Measurements from ENCODE around the gene FHIT.
"Not testable (repeated sequence)": the region's sequence is repeated elsewhere in the genome, so short reads cannot be mapped to it uniquely, and the experiment has no call there.

FHIT gene

DNA sequence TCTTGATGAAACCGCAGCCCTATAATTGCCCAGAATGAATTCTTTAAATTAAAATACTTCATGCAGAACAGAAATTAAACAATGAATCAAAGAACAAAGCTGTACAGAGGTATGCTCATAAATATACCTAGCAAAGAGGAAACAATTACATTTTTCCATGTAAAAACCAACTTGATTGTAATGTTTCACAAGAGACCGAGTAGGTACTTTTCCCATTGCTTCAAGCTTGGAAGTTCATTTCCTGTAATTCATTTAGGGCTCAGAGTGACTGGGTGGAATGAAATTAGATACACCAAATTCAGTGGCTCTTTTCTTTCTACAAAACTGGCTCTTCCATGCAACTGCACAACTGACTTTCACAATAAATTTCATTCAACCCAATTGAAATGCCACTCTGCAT is 51.4 kb downstream of the FHIT start:
- in situ Hi-C loops (cut with MboI; ENCODE audit: low sequenced_read_pairs, unreplicated experiment), result no loop called here
- DNase-seq (ENCODE audit: low spot score), result no peak
- TF ChIP-seq, protein P1, sequence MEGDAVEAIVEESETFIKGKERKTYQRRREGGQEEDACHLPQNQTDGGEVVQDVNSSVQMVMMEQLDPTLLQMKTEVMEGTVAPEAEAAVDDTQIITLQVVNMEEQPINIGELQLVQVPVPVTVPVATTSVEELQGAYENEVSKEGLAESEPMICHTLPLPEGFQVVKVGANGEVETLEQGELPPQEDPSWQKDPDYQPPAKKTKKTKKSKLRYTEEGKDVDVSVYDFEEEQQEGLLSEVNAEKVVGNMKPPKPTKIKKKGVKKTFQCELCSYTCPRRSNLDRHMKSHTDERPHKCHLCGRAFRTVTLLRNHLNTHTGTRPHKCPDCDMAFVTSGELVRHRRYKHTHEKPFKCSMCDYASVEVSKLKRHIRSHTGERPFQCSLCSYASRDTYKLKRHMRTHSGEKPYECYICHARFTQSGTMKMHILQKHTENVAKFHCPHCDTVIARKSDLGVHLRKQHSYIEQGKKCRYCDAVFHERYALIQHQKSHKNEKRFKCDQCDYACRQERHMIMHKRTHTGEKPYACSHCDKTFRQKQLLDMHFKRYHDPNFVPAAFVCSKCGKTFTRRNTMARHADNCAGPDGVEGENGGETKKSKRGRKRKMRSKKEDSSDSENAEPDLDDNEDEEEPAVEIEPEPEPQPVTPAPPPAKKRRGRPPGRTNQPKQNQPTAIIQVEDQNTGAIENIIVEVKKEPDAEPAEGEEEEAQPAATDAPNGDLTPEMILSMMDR (IDR thresholded peaks at IDR 0.05; ENCODE audit: borderline replicate concordance, control extremely low read depth, extremely low read depth, insufficient read depth, missing control alignments), result no peak

DNA sequence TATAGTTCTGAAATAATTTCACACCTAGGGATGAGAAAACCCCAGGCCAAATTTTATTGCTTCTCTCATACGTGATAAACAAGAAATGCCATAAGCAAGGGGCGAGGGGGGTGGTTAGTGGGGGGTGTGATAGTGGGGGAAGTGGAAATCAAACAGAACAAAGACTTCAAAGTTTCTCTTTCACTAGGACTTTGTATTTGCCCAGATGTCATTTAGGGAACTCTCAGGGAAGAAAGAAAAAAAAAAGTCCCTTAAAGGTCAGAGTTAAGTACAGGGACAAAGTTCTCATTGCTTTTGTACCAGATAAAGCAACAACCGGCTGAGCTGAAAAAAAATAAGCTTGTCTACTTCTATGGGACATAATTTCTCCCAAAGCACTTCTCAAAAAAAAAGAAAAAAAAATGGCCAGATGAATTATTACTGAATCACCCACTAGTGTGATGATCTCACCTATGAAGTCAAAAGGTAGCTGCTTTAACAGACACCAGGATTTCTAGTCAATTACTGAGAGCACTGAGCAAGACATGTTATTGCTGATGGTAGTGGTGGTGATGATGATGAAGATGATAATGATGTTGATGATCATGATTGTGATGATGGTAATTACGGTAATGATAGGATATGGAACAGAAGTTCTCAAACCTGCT is 56.2 kb downstream of the FHIT start:
- in situ Hi-C loops (cut with MboI; ENCODE audit: low sequenced_read_pairs, unreplicated experiment), result no loop called here
- TF ChIP-seq, protein P1 (IDR thresholded peaks at IDR 0.05; ENCODE audit: borderline replicate concordance, control extremely low read depth, extremely low read depth, insufficient read depth, missing control alignments), result no peak
- no peak for DNase-seq (ENCODE audit: low spot score)

DNA sequence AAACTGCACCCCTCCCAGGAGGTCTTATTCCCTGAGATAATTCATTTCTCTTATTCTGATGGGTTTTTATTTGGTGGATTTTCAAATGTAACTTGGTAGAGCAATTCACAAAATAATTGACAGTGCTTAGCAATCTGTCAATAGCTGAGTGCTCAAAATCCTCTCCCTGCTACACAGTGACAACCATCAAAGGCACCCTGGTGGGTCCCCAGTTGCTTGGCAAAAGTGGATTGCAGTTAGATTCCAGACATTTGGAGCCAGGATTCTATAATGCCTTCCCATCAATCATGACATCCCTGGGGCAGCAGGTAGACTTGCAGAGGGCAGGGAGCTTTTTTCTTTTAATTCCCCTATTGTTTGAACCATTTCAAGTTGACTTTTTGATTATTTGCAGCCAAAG is 59.0 kb downstream of the FHIT start:
- DNase-seq (ENCODE audit: low spot score), result no peak
- TF ChIP-seq, protein P1 (IDR thresholded peaks at IDR 0.05; ENCODE audit: borderline replicate concordance, control extremely low read depth, extremely low read depth, insufficient read depth, missing control alignments), result no peak
- in situ Hi-C loops (cut with MboI; ENCODE audit: low sequenced_read_pairs, unreplicated experiment), result no loop called here

DNA sequence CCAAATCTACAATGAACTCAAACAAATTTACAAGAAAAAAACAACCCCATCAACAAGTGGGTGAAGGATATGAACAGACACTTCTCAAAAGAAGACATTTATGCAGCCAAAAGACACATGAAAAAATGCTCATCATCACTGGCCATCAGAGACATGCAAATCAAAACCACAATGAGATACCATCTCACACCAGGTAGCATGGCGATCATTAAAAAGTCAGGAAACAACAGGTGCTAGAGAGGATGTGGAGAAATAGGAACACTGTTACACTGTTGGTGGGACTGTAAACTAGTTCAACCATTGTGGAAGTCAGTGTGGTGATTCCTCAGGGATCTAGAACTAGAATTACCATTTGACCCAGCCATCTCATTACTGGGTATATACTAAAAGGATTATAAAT is 61.0 kb downstream of the FHIT start:
- in situ Hi-C loops (cut with MboI; ENCODE audit: low sequenced_read_pairs, unreplicated experiment); DNase-seq (ENCODE audit: low spot score): not testable (repeated sequence)

DNA sequence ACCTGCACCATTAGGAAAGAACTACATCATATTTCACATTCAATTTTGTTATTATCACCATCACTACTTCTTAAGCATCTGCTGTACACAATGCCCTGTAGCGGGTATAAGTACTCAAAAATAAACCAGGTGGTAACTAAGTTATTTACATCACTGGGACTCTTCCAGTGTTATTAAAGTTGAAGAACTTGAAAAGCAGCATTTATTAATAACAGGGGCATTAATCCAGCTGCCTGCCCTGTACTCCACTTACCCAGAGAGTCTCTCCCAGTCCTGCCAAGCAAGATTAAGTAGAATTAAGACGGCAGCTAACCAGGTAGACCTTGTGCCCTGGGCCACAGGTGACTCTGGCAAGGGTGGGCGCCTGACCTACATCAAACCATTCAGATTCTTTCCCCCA is 65.2 kb downstream of the FHIT start:
- in situ Hi-C loops (cut with MboI; ENCODE audit: low sequenced_read_pairs, unreplicated experiment), result no loop called here
- TF ChIP-seq, protein P1 (IDR thresholded peaks at IDR 0.05; ENCODE audit: borderline replicate concordance, control extremely low read depth, extremely low read depth, insufficient read depth, missing control alignments), result no peak
- no peak for DNase-seq (ENCODE audit: low spot score)

DNA sequence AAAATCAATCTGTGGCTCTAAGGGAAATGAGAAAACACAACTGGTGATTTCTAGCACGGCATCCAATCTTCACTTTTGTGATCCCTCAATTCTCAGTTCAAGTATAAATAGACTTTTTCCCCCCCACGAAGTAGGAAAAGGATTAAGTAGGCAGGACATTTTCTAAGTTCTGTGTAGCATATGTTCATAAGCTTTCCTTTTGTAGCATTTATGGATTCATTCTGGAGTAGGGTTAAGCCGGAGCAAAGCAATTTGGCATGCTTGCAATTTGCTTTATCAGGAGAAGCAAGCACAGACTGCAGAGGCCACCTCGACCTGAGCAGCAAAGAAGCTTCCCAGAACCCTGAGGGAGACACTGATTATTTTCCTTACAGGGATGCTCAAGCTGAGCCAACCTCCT is 66.3 kb downstream of the FHIT start:
- no peak for DNase-seq (ENCODE audit: low spot score)
- TF ChIP-seq, protein P1 (IDR thresholded peaks at IDR 0.05; ENCODE audit: borderline replicate concordance, control extremely low read depth, extremely low read depth, insufficient read depth, missing control alignments), result no peak
- in situ Hi-C loops (cut with MboI; ENCODE audit: low sequenced_read_pairs, unreplicated experiment), result no loop called here

DNA sequence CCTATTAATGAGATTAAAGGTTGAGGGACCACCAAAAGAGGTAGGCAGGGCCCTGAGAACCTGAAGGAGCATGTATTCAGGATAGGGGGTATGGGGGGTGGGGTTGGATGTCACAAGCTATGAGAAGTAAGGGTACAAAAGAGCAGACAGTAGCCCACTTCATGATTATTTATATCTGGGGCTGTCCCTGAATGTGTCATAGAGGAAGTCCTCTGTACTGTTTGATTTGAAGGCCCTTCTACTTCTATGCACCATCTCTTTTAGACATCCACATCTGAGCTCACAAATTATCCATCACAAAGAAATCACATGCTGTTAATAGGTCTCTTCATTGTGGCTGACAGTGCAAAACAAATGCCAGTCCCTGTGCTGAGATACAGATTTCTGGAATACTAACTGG is 68.6 kb downstream of the FHIT start:
- DNase-seq (ENCODE audit: low spot score), result no peak
- TF ChIP-seq, protein P1 (IDR thresholded peaks at IDR 0.05; ENCODE audit: borderline replicate concordance, control extremely low read depth, extremely low read depth, insufficient read depth, missing control alignments), result no peak
- in situ Hi-C loops (cut with MboI; ENCODE audit: low sequenced_read_pairs, unreplicated experiment), result no loop called here
